ENCODE results near the gene CNTNAP1.
"Not testable (repeated sequence)": the region's sequence is repeated elsewhere in the genome, so short reads cannot be mapped to it uniquely, and the experiment has no call there.

Gene CNTNAP1

GRCh38 chr17:42681976-42682721 is at the start of gene CNTNAP1:
TSS of gene CNTNAP1 (plus strand) at chr17:42682531. CDS start at chr17:42682830, 299 bp downstream.
- Mint-ChIP-seq H3K9me3 (no peaks in the 10 kb centered on the region), H3K36me3 (ENCODE audit: low read depth) (no peaks in the 10 kb centered on the region), H3K27ac (no peak within 1 kb of the TSS), H3K4me3 (peak within 1 kb of the TSS; percentile 64), H3K4me1 (ENCODE audit: low read depth) (peaks cover 56% of the 10 kb centered on the region), H3K27me3 (peaks cover 42% of the 10 kb centered on the region)
- peak; percentile 59 for DNase-seq

DNA sequence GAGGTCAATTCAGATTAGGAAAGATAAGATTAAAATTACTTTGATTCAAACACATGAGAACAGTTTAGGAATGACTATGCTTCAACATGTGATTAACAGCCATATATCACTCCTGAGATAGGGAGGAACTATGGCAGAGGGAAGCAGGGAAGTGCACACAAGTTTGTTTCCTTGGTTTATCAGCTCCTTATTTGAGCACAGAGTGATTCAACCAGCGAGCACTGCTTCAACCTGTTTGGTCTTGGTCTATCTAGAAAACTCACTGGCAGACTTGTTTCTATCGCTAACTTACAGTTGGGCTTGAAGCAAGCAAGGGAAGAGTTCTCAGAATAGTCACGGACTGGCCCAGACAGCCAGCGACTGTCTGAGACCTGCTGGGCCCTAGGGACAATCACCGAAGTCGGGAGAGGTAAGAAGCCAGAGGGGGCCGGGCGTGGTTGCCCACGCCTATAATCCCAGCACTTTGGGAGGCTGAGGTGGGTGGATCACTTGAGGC is 49.3 kb upstream of the CNTNAP1 start:
- Mint-ChIP-seq H3K36me3 (ENCODE audit: low read depth) (no peaks in the 10 kb centered on the region), H3K4me1 (ENCODE audit: low read depth) (no peaks in the 10 kb centered on the region), H3K4me3 (no peak overlapping the region), H3K27ac (no peak overlapping the region), H3K9me3 (no peaks in the 10 kb centered on the region), H3K27me3 (no peaks in the 10 kb centered on the region)
- DNase-seq: no peak

DNA sequence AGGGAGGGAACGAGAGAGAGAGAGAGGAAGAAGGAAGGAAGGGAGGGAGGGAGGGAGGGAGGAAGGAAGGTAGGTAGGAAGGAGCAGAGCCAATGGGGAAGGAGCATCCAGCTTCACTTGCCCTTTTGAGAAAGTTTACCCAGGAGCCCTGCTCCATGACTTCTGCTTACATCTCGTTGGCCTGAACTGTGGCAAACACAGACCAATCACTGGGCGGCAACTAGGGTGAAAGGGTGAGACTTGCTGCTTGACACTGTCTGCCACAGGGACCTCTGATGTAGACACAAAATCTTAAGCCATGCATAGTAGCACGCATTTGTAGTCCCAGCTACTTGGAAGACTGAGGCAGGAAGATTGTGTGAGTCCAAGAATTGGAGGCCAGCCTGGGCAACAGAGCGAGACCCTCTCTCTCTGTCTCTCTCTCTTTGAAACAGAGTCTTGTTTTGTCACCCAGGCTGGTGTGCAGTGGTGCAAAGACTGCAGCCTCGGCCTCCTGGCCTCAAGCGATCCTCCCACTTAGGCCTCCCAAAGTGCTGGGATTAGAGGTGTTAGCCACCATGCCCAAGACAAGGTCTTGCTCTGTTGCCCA is 42.7 kb upstream of the CNTNAP1 start:
- DNase-seq: no peak
- H3K27me3 Mint-ChIP-seq: peaks cover 8% of the 10 kb centered on the region
- no peaks in the 10 kb centered on the region for H3K36me3 Mint-ChIP-seq (ENCODE audit: low read depth)
- no peaks in the 10 kb centered on the region for H3K9me3 Mint-ChIP-seq
- no peak overlapping the region for H3K27ac Mint-ChIP-seq
- H3K4me3 Mint-ChIP-seq: no peak overlapping the region
- no peaks in the 10 kb centered on the region for H3K4me1 Mint-ChIP-seq (ENCODE audit: low read depth)

DNA sequence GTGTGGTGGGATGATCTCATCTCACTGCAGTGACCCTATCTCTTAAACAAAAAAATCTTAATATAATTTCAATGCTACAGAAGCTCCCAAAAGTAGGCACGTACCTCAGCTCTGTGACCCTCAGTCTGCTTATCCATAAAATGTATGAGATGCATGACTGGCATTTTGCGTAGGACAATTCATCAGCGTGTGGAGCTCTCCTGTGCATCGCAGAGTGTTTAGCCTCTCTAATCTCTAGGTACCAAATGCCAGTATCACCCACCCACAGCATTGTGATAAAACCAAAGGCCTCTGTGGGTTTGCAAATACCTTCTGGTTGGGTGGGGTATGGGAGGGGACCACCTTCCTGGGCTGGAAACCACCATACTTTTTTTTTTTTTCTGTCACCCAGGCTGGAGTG is 42.2 kb upstream of the CNTNAP1 start:
- Mint-ChIP-seq H3K27me3 (peaks cover 8% of the 10 kb centered on the region), H3K9me3 (no peaks in the 10 kb centered on the region), H3K4me1 (ENCODE audit: low read depth) (no peaks in the 10 kb centered on the region), H3K27ac (no peak overlapping the region), H3K4me3 (no peak overlapping the region), H3K36me3 (ENCODE audit: low read depth) (no peaks in the 10 kb centered on the region)
- DNase-seq: no peak

DNA sequence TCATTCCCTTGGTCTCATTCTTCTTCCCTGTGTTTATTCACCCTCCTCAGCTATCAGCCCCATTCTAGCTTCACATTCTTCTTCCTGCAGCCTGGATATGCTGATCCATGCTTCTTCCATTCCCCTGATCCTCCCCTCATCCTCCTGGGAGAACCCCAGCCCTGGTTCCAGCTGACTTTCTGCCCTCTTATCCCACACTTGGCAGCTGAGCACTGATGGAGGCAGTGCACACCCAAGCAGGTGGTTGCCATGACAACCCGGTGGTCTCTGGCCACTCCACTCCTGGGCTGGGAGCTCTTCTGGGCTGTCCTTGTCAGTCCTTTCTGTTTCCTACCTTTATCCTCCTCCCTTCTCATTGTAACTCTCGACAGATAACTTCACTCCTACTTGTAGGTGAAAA is 40.0 kb upstream of the CNTNAP1 start:
- peaks cover 8% of the 10 kb centered on the region for H3K27me3 Mint-ChIP-seq

DNA sequence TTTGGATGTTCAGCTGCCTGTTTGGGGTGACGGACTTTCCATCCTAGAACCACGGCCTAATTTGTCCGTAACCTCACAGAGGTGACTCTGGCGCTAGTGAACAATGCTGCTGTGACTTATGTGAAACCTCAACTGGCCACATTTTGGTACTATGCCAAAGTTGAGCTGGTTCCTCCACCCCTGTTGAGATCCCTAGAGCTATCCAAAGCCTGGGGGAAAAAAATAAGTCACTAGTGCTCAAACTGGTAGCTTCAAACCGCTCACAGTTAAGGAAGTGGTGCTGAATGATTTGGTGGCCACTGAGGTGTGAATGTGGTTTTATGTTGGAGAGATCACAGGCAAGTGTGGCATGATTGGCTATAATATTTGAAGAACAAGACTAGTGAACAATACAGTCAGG is 34.6 kb upstream of the CNTNAP1 start:
- Mint-ChIP-seq H3K27me3 (peaks cover 6% of the 10 kb centered on the region), H3K4me1 (ENCODE audit: low read depth) (no peaks in the 10 kb centered on the region), H3K4me3 (no peak overlapping the region), H3K27ac (no peak overlapping the region), H3K9me3 (no peaks in the 10 kb centered on the region), H3K36me3 (ENCODE audit: low read depth) (no peaks in the 10 kb centered on the region)
- no peak for DNase-seq

More for the DNA sequence above, 40.0 kb upstream of the CNTNAP1 start:
- no peaks in the 10 kb centered on the region for H3K36me3 Mint-ChIP-seq (ENCODE audit: low read depth)
- H3K4me1 Mint-ChIP-seq (ENCODE audit: low read depth): no peaks in the 10 kb centered on the region
- no peaks in the 10 kb centered on the region for H3K9me3 Mint-ChIP-seq
- no peak overlapping the region for H3K4me3 Mint-ChIP-seq
- no peak overlapping the region for H3K27ac Mint-ChIP-seq
- no peak for DNase-seq

DNA sequence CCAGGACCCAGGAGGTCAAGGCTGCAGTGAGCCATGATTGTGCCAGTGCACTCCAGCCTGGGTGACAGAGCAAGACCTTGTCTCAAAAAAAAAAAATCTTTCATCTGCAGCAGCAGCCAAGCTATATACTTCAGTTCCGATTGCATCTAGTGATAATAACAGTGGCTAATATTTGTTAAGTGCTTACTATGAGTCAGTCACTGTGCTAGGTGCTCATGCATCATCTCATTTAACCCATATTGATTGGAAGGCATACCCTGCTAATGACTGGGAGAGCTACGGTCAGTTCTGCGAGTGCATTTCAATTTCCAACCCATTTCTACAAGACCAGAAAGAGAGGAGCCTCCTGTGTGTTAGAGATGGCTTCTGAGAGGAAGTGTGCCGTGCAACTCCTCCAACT is 30.9 kb upstream of the CNTNAP1 start:
- Mint-ChIP-seq H3K27me3 (peaks cover 24% of the 10 kb centered on the region), H3K36me3 (ENCODE audit: low read depth) (no peaks in the 10 kb centered on the region), H3K4me1 (ENCODE audit: low read depth) (peaks cover 19% of the 10 kb centered on the region), H3K4me3 (no peak overlapping the region), H3K27ac (no peak overlapping the region), H3K9me3 (no peaks in the 10 kb centered on the region)
- no peak for DNase-seq

DNA sequence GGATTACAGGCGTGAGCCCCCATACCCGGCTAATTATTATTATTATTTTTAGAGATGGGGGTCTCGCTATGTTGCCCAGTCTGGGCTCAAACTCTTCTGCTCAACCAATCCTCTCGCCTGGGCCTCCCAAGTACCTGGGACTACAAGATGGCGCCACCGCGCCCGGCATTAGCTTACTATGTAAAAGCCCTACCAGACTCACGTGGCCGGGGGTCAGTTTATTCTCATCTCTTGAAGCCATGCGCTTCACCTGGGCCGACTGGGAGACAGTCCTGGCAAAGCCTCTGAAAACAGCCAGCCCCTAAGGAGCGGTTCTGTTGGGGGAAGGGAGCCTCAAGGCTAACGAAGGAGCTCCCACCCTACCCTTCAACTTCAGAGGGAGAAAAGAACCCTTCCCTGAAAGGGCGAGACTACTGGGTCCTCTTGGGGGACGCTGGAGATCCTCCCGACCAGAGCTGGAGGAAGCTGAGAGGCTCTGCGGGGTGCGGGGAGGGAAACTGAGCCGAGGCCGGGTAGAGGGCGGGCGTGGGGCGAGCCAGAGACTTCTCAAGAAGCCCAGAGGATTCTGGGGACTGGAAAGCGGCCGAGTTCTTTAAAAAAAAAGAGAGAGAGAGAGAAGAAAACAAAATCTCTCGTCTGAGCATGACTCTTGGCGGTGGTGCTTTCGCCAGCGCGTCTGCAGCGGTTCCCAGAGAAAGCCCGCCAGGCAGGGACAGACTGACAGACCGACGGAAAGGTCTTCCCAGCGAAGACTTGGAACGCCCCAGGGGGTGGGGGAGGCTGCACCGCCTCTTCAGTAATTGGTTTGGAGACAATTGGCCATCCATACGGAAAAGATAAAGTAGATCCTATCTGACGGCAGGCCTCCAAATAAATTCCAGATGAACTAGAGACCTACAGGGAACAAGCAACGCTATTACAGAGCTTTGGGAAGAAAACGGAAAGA is 28.9 kb upstream of the CNTNAP1 start:
- Mint-ChIP-seq H3K27me3 (peaks cover 24% of the 10 kb centered on the region), H3K9me3 (no peaks in the 10 kb centered on the region), H3K4me1 (ENCODE audit: low read depth) (peaks cover 26% of the 10 kb centered on the region), H3K4me3 (peak overlapping the region; percentile 3), H3K36me3 (ENCODE audit: low read depth) (no peaks in the 10 kb centered on the region), H3K27ac (no peak overlapping the region)
- DNase-seq: no peak

DNA sequence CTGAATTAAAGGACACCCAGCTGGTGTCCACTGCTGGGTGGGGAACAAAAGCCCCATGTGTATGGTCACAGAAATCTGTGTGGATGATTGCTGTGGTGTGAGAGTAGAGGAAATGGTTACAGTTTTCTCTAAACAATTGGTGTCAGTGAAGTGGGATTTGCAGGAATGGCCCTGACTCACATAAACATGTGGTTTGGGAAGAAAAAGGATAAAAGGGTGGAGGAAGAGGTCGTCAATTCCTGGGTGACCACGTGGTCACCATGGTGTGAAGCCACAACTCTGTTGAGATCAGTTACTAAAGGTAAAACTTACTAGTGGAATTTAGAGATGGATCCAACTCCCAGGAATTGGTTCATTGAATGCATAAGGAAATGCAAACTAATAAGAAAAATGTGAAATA is 26.8 kb upstream of the CNTNAP1 start:
- no peak overlapping the region for H3K4me3 Mint-ChIP-seq
- H3K36me3 Mint-ChIP-seq (ENCODE audit: low read depth): peaks cover 3% of the 10 kb centered on the region
- peaks cover 24% of the 10 kb centered on the region for H3K27me3 Mint-ChIP-seq
- H3K27ac Mint-ChIP-seq: peak overlapping the region; percentile 58
- peaks cover 38% of the 10 kb centered on the region for H3K4me1 Mint-ChIP-seq (ENCODE audit: low read depth)
- no peaks in the 10 kb centered on the region for H3K9me3 Mint-ChIP-seq
- no peak for DNase-seq

DNA sequence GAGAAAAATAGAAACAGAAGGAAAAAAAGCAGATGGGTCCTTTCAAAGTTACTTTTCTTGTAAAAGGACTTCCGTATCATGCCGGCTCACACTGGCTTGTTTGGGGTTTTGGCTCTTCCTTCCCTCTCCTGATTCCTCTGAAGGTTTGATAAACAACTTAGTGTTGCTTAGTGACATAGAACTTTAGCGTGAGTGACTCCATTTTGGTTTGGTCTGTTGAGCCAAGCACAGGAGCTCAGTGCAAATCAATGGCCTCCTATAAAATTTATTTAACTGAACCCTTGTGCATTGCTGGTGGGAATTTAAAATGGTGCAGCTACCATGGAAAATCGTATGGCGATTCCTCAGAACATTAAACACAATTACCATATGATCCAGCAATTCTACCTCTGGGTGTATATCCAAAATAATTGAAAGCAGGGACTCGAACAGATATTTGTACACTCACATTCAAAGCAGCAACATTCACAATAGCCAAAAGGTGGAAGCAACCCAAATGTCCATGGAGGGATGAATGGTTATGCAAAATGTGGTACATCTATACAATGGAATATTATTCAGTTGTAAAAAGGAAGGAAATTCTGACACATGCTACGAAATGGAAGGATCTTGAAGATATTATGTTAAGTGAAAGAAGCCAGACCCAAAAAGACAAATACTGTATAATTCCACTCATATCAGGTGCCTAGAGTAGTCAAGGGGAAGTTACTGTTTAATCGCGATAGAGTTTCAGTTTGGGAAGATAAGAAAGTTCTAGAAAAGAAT is 24.3 kb upstream of the CNTNAP1 start:
- Mint-ChIP-seq H3K27me3 (peaks cover 19% of the 10 kb centered on the region), H3K9me3 (no peaks in the 10 kb centered on the region), H3K36me3 (ENCODE audit: low read depth) (peaks cover 3% of the 10 kb centered on the region), H3K4me1 (ENCODE audit: low read depth) (peaks cover 38% of the 10 kb centered on the region), H3K27ac (no peak overlapping the region), H3K4me3 (peak overlapping the region; percentile 86)
- no peak for DNase-seq

- peak; percentile 91 for DNase-seq
- Mint-ChIP-seq H3K9me3 (no peaks in the 10 kb centered on the region), H3K27me3 (peaks cover 6% of the 10 kb centered on the region), H3K4me3 (peak within 1 kb of the TSS; percentile 86), H3K4me1 (ENCODE audit: low read depth) (peaks cover 30% of the 10 kb centered on the region), H3K27ac (peak within 1 kb of the TSS; percentile 90), H3K36me3 (ENCODE audit: low read depth) (peaks cover 3% of the 10 kb centered on the region)
These were observed 23.0 kb upstream of the CNTNAP1 start, which contains the start of gene TUBG2 for GRCh38 chr17:42659079-42659931. TSS of gene TUBG2 (plus strand) at chr17:42659284. CDS start at chr17:42659504, 220 bp downstream.

DNA sequence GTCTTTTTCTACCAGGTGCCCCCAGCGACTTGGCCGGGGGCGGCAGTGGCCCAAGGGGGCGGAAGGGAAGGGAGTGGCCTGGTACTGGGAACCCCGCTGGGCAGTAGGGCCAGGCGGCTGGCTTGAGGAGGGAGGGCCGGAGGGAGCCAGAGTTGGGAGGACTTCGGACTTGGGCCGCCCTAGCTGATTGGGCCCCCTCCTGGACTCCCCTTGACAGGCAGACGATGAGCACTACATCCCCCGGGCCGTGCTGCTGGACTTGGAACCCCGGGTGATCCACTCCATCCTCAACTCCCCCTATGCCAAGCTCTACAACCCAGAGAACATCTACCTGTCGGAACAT is 22.4 kb upstream of the CNTNAP1 start:
- peaks cover 30% of the 10 kb centered on the region for H3K4me1 Mint-ChIP-seq (ENCODE audit: low read depth)
- not testable (repeated sequence) for DNase-seq; H3K36me3 Mint-ChIP-seq (ENCODE audit: low read depth); H3K27me3 Mint-ChIP-seq; H3K27ac Mint-ChIP-seq; H3K9me3 Mint-ChIP-seq
- H3K4me3 Mint-ChIP-seq: peak overlapping the region; percentile 10

DNA sequence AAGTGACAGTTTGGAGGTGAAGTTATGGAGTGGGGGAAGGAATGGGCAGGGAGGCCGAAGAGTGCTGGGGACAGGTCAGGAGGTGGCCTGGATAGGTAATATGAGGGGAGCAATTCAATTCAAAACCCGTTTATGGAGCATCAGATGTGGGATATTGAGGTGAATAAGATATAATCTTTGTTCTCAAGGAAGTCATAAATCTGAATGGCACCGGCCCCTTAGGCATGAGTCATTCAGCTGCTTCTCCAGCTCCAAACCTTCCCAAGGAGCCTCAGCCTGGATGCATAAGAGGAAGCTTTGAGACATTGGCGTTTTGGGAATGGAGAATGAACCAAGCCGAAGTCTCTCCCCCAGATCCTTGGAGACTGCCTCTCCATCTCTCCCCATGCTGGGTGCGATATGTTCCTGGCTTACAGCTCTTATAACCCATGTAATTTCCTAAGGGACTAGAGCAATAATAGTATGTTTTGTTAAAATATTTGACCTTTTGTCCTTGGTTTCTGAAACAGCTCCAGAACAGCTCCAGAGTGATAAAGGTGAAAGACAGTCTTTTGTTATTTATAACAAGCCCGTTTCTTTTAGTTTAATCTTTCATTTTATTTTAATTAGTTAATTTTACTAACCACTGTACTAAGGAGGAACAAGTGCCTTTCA is 21.5 kb upstream of the CNTNAP1 start:
- Mint-ChIP-seq H3K27me3 (no peaks in the 10 kb centered on the region), H3K9me3 (no peaks in the 10 kb centered on the region), H3K4me3 (no peak overlapping the region)

More for the DNA sequence above, 21.5 kb upstream of the CNTNAP1 start:
- Mint-ChIP-seq H3K27ac (no peak overlapping the region), H3K4me1 (ENCODE audit: low read depth) (peaks cover 25% of the 10 kb centered on the region), H3K36me3 (ENCODE audit: low read depth) (peaks cover 9% of the 10 kb centered on the region)
- no peak for DNase-seq

All from activated T-cell treated with anti-CD3 and anti-CD28 coated beads, Interleukin-2, amount 50 U/mL, for 24 hours (primary cell).